Natural killer cell (primary cell): ENCODE data around the gene M1AP. TPM values are rescaled to one million over a fixed set of nuclear protein-coding genes. Genes with fewer than 3 reads are reported as not detected.

ENCODE experiments used
- ATAC-seq, 3 donors: fragments of 150-1000 bp in 2 of 3; fragments of 200-7000 bp in 1 of 3; cut with Tn5 transposase; 1 replicate in 1 of 3; 2 replicates in 2 of 3; pipeline ENCODE4 v1.10.0; 2021; ENCODE audit warnings: mild to moderate bottlenecking in 2 of 3, moderate library complexity in 2 of 3
- DNase-seq, 2 donors: peaks; one replicate each; pipeline versions ENCODE4 v3.0.0 to v3.0.0-alpha.2; 2013 to 2021; ENCODE audit warnings: mixed read lengths in 1 of 2
- H3K27ac ChIP-seq: one replicate; pipeline ENCODE4 v1.5.1; 2013; ENCODE audit warnings: mild to moderate bottlenecking, low read length
- H3K27me3 ChIP-seq: one replicate; pipeline ENCODE4 v1.6.1; 2013; ENCODE audit warnings: low read length; ENCODE audit not compliant: control insufficient read depth, insufficient read depth
- H3K36me3 ChIP-seq: one replicate; pipeline ENCODE4 v1.6.1; 2013; ENCODE audit warnings: low read length; ENCODE audit not compliant: control insufficient read depth, insufficient read depth
- H3K4me1 ChIP-seq: one replicate; pipeline ENCODE4 v1.6.1; 2013; ENCODE audit warnings: low read length; ENCODE audit not compliant: control insufficient read depth, insufficient read depth
- H3K4me3 ChIP-seq: one replicate; pipeline ENCODE4 v1.5.1; 2013; ENCODE audit warnings: low read length
- H3K9me3 ChIP-seq: one replicate; pipeline ENCODE4 v1.6.1; 2013; ENCODE audit warnings: low read length; ENCODE audit not compliant: control insufficient read depth, insufficient read depth
- H3K27ac Mint-ChIP-seq, 2 donors: one replicate each; pipeline ENCODE4 v1.8.0; 2022; ENCODE audit warnings: mild to moderate bottlenecking in 2 of 2, mixed read lengths in 2 of 2, moderate library complexity in 1 of 2
- H3K27me3 Mint-ChIP-seq, 2 donors: one replicate each; pipeline ENCODE4 v1.8.0; 2022; ENCODE audit warnings: low read depth in 2 of 2, mixed read lengths in 2 of 2
- H3K36me3 Mint-ChIP-seq: one replicate; pipeline ENCODE4 v1.8.0; 2022; ENCODE audit warnings: mixed read lengths
- H3K4me1 Mint-ChIP-seq, 2 donors: one replicate each; pipeline ENCODE4 v1.8.0; 2022; ENCODE audit warnings: mixed read lengths in 2 of 2
- H3K4me3 Mint-ChIP-seq: one replicate; pipeline ENCODE4 v1.8.0; 2022; ENCODE audit warnings: mild to moderate bottlenecking, moderate library complexity, mixed read lengths
- H3K9me3 Mint-ChIP-seq, 2 donors: one replicate each; pipeline ENCODE4 v1.8.0; 2022; ENCODE audit warnings: mixed read lengths in 2 of 2
- WGBS: methylation state at CpG from one replicate; pipeline ENCODE4 v1.1.7; 2013; ENCODE audit warnings: missing lambda C conversion rate; ENCODE audit not compliant: insufficient coverage; 5-methylcytosine and 5-hydroxymethylcytosine counted together
- intact Hi-C: fragments of 100-400 bp; cut with micrococcal nuclease; formaldehyde crosslinking; loops from one replicate; pipeline ENCODE4 v1.14.2; 2022
- total RNA-seq, 4 donors: library from RNA; stranded (reverse); fragments of 120-200 nt in 1 of 4; gene quantifications; one replicate each; pipeline versions ENCODE4 v1.2.3 to v1.2.4, GENCODE V29; 2013 to 2022
- TF ChIP-seq, protein P1 (sequence below): fragments of 200-600 bp; IDR thresholded peaks from one replicate; pipeline ENCODE4 v1.8.0; 2022; ENCODE audit warnings: antibody characterized with exemption

Gene M1AP
- total RNA-seq, 3 donors from 2014 or later (not counting 1 experiment from before 2014, with no cell fraction given), result not detected

DNA sequence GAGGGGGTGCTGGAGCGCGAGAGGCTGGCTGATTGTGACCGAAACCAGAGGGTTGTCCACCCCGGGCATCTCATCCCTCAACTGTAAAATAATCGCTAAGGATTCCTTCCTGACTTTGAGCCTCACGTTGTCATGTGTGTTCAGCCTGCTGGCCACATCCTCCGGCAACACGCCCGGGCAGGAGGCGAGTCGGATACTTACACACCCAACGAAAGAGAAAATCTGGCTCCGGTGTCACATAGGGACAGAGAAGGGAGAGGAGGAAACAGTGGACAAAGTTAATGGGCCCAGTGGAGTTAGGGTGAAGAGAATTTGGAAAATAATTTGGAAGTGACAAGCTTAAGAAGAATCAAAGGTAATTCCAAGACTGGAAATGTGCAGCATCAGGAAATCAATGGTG, 131.5 kb downstream of the M1AP start:
- H3K9me3 Mint-ChIP-seq, result no peaks in the 10 kb centered on the region
- Histone ChIP-seq H3K36me3 (no peaks in the 10 kb centered on the region), H3K27ac (no peak overlapping the region), H3K9me3 (no peaks in the 10 kb centered on the region), H3K4me3 (peak overlapping the region; percentile 21), H3K4me1 (peaks cover 31% of the 10 kb centered on the region), H3K27me3 (peaks cover 61% of the 10 kb centered on the region)
- ATAC-seq (no peak), DNase-seq (no peak)
- H3K4me3 Mint-ChIP-seq, result peak overlapping the region; percentile 86
- TF ChIP-seq, protein P1, sequence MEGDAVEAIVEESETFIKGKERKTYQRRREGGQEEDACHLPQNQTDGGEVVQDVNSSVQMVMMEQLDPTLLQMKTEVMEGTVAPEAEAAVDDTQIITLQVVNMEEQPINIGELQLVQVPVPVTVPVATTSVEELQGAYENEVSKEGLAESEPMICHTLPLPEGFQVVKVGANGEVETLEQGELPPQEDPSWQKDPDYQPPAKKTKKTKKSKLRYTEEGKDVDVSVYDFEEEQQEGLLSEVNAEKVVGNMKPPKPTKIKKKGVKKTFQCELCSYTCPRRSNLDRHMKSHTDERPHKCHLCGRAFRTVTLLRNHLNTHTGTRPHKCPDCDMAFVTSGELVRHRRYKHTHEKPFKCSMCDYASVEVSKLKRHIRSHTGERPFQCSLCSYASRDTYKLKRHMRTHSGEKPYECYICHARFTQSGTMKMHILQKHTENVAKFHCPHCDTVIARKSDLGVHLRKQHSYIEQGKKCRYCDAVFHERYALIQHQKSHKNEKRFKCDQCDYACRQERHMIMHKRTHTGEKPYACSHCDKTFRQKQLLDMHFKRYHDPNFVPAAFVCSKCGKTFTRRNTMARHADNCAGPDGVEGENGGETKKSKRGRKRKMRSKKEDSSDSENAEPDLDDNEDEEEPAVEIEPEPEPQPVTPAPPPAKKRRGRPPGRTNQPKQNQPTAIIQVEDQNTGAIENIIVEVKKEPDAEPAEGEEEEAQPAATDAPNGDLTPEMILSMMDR, result no peak
- H3K36me3 Mint-ChIP-seq, result no peaks in the 10 kb centered on the region
- H3K27me3 Mint-ChIP-seq, result peaks cover 68 to 72% of the 10 kb centered on the region in 2 donors
- 67% methylated on average over 13 of the region's 13 CpGs for WGBS
- peaks cover 10 to 20% of the 10 kb centered on the region in 2 donors for H3K4me1 Mint-ChIP-seq
- no peak overlapping the region for H3K27ac Mint-ChIP-seq
- intact Hi-C loops, result loop anchor here (1.0 kb wide), 1 partner anchor 13 kb away; the partner anchor contains the start of genes AUP1 and HTRA2

DNA sequence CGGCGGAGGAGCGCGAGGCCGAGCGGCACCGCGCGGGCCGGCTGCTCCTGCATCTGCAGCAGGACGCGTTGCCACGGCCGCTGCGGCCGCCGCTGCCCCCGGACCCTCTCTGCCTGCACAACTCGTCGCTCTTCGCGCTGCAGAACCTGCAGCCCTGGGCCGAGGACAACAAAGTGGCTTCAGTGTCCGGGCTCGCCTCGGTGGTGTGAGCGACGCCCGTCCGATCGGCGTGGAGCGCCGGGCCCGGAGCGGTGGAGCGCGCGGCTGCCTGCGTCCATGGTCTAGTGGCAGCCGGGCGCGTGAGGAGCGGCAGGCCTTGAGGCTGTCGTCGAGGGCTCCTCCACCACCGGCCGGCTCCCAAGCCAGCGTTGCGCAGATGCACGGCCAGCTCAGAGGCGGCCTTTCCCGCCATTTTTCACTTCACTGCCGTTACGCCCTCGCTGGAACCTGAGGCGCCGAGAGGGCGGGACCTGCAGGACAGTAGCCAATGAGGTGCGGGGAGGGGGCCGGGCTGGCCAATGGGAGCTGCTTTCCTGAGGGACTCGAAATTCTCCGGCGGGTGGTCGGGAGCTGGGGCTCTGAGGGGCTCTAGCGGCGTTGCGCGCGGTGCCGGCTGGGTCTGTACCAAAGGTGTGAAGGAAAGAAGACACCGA, 132.0 kb downstream of the M1AP start:
- H3K4me3 Mint-ChIP-seq, result peak overlapping the region; percentile 86
- H3K27ac Mint-ChIP-seq, result no peak overlapping the region
- H3K4me1 Mint-ChIP-seq, result peaks cover 10 to 20% of the 10 kb centered on the region in 2 donors
- no peaks in the 10 kb centered on the region for H3K36me3 Mint-ChIP-seq
- Histone ChIP-seq H3K4me1 (peaks cover 31% of the 10 kb centered on the region), H3K27ac (no peak overlapping the region), H3K4me3 (peak overlapping the region; percentile 21), H3K9me3 (no peaks in the 10 kb centered on the region), H3K36me3 (no peaks in the 10 kb centered on the region), H3K27me3 (peaks cover 65% of the 10 kb centered on the region)
- peaks cover 73 to 78% of the 10 kb centered on the region in 2 donors for H3K27me3 Mint-ChIP-seq
- no peaks in the 10 kb centered on the region for H3K9me3 Mint-ChIP-seq
- 4% methylated on average over 72 of the region's 72 CpGs for WGBS
- peak; percentile 79 to 88 (median 86) for ATAC-seq
- intact Hi-C loops, result loop anchor here (1.0 kb wide), 1 partner anchor 13 kb away; the partner anchor contains the start of genes AUP1 and HTRA2
- TF ChIP-seq, protein P1, result no peak
- peak; percentile 65 to 79 for DNase-seq

- H3K36me3 ChIP-seq, result no peaks in the 10 kb centered on the region
- WGBS, result 7% methylated on average over 60 of the region's 60 CpGs
- ATAC-seq (peak in 2 of 3 donors; percentile 16 to 40), DNase-seq (peak in 1 of 2 donors; percentile 38)
- Mint-ChIP-seq H3K9me3 (no peaks in the 10 kb centered on the region), H3K36me3 (no peaks in the 10 kb centered on the region), H3K27ac (no peak overlapping the region), H3K27me3 (peaks cover 73 to 82% of the 10 kb centered on the region in 2 donors), H3K4me3 (peak overlapping the region; percentile 75), H3K4me1 (peaks cover 10 to 20% of the 10 kb centered on the region in 2 donors)
- H3K4me1 ChIP-seq, result peaks cover 31% of the 10 kb centered on the region
- no peaks in the 10 kb centered on the region for H3K9me3 ChIP-seq
- peaks cover 66% of the 10 kb centered on the region for H3K27me3 ChIP-seq
- no peak overlapping the region for H3K27ac ChIP-seq
- no peak overlapping the region for H3K4me3 ChIP-seq
- TF ChIP-seq, protein P1, result no peak
- intact Hi-C loops, result no loop called here
Observed at GRCh38 chr2:74515271-74515980, 132.7 kb downstream of the M1AP start.
